GM18519 (cell line): ENCODE results near the gene MRPL28.
"Not testable (repeated sequence)": the region's sequence is repeated elsewhere in the genome, so short reads cannot be mapped to it uniquely, and the experiment has no call there.

Source experiments
- ATAC-seq: cut with Tn5 transposase; IDR thresholded peaks from one replicate; pipeline ENCODE4 v1.9.1; 2021; ENCODE audit warnings: mild to moderate bottlenecking, moderate library complexity; ENCODE audit not compliant: unreplicated experiment, low FRiP score

Gene MRPL28

DNA sequence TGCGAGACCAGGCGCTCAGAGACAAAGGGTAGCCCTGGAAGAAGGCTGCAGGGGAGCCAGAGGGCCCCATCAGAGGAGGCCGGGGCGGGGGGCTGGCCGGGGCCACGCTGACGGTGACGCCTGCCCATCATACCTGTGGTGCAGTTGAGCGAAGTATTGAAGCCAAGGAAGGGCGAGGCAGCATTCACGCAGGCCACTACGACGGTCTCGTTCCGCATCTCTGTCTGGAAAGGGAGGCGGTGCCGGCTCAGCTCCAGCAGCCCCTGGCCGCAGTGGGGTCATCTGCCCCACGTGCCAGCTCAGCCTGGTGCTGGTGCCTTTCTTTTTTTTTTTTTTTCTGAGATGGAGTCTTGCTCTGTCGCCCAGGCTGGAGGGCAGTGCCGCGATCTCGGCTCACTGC lies 4.9 kb upstream of the MRPL28 start:
- ATAC-seq: no peak

DNA sequence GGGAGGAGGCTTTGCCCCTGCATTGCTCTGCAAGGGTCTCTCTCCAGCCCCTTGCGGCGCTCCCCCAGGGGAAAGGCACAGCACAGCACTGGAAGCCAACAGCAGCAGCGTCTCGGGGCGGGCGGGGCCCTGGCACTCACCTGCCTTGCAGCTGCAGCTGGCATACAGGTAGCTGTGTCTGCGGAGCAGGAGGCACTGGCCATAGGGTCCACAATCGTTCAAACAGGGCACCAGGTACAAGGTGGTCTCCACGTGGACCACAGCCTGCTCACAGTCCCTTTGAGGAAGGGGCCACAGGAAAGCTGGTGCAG lies 4.2 kb upstream of the MRPL28 start:
- no peak for ATAC-seq

DNA sequence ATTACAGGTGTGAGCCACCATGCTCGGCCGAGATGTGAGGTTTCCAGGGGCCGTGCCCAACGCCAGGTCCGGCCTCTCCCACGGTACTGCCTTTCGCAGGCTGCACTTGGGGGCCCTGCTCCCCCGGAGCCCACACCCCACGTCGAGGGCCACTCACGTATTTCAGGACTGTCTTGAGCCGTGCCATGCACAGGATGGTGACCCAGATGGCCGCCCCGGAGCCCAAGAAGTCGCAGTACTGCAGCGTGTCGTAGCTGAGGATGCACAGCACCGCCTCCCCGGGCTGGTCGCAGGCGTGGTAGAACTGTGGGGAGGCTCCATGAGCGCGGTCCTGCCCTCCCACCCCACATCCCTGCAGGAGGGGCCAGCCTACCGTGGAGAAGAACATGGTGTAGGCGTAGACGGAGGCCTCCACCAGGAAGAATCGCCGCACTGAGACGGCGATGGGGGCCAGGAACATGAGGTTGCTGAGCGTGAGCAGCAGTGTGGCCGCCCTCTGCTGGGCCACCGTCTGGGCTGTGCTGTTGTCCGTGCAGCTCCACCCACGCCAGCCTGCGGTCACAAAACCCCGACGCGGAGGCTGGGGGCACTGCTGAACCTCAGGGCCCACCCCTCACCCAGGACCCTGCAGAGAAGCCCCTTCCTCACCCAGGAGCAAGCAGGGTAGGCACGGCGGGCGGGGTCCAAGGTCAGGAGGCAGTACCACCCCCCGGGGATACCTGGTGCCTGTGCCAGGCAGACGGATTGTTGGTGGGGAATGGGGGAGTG lies 3.7 kb upstream of the MRPL28 start:
- no peak for ATAC-seq

DNA sequence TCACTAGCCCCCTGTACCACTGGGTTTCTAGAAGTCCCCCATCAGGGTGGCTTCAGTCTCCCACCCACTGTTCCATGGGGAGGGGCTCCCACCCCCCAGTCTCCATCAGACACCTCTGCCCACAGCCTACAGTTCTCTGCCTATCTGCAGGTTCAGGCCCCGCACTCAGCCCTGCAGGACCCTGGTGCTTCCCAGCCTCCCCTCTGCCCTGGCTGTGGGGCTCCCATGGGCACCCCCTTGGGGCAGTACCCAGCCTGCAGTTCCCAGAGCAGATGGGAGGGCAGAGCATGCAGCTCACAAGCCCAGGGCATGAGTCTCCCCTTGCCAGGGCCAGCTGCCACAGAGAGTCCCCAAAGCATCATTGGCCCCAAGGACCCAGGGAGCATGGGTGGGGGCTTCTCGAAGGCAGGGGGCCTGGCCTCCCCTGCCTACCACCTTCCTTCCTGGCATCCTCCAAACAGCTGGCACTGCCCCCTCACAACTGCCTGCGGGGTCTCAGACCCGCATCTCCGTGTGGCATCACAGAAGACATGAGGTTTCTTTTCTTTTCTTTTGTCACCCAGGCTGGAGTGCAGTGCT lies 2.8 kb upstream of the MRPL28 start:
- no peak for ATAC-seq

DNA sequence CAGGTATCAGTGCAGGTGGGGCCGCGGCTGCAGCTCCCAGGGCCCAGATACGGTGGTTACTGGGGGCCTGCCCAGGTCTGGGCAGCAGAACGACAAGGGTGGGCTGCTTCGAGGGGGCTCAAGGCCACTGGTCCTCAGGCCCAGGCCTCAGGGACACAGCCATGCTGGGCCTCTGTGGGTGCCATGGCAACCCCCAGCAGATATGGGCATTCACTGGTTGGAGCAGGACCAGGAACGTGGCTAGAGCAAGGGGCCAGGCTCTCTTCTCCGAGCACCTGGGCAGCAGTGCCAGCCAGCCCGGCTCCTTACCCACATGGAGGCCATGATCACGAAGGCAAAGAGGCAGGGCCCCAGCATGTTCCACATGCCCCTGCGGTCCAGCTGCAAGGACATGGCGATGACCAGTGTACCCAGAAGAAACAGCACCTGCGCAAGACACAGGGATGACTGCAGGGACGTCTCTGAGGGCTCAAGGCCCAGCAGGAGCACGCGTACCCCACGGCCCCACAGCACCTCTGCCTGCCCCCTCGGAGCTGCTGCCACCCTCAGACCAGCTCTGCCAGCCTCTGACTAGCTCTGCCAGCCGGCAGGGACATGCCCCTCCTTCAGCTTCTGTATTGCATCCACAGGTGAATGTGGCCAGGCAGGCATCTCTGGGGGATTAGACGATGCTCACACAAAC lies 2.1 kb upstream of the MRPL28 start:
- no peak for ATAC-seq

DNA sequence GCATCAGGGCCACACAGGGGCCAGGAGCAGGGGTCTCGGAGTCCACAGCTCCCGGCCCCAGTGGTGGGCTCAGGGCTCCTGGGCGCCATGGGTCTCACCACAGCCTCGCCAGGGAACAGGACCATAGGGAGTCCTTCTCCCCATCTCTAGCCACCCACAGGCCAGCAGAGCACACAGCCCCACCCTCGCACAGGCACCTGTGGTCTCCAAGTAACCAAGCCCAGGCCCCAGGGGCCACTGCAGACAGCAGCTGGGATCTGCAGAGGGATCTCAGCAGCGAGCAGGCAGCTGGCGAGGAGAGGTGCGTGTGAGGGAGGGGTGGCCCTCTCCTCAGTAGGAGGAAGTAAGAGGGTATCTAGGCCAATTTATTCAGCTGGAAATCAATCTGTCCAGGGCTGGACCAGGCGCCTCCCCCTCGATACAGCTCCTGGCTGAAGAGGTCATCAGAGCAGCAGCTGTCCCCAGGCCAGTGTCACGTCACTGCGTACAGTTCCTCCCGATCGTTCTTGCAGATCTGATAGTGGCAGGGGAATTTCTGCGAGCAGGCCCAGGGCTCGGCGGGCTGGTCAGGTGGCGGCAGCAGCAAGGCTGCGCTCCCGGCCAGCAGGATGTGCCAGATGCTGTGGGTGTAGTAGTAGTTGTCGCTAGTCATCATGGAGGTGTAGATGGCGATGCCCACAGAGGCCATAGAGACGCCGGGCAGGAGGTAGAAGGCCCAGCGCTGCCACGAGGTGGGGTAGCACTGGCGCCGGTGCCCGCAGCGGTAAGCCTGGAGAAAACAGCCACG lies 1.4 kb upstream of the MRPL28 start:
- no peak for ATAC-seq

DNA sequence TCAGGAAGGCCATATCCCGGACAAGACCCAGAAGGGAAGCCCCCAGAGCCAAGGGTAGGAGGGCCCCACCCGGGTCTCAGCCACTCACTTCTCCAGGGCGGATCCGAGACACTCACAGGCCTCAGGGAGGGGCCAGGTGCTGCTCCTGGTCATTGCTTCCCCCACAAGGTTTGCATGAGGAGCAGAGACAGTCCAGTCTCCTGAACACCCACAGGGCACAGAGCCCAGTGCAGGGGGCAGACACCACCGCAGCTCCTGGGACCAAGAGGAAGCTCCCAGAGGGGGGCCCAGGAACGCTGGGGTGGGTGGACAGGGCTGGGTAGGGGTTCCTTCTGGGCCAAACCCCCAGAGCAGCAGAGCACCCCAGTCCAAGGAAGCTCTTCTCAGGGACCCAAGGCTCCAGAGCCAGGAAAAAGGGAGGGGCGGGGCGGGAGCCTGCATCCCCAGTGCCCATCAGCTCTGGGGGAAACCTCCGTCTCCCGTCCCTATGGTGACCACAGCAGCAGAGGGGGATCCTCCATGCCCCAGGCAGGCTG lies 709 bp upstream of the MRPL28 start:
- ATAC-seq: no peak

DNA sequence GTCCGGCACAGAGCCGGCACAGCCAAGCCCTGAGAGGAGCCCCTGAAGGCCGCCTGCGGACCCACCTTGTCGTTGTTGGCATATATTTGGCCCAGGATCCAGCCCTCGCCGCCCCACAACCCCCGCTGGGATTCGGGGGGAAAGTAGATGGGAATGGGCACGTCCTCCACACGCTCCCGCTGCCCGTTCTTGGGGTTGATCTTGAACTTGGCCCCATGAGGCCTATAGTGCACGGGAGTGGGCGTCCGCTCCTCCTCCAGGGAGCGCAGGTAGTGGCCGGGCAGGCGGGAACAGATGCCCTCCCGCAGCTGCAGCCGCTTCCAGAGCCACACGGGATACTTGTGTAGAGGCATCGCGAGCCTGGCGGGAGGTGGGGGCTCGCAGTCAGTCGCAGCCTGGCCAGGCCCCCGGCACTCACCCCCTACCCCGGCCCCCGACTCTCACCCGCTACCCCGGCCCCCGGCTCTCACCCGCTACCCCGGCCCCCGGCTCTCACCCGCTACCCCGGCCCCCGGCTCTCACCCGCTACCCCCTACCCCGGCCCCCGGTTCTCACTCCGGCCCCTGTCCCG lies 387 bp downstream of the MRPL28 start:
- ATAC-seq: no peak

DNA sequence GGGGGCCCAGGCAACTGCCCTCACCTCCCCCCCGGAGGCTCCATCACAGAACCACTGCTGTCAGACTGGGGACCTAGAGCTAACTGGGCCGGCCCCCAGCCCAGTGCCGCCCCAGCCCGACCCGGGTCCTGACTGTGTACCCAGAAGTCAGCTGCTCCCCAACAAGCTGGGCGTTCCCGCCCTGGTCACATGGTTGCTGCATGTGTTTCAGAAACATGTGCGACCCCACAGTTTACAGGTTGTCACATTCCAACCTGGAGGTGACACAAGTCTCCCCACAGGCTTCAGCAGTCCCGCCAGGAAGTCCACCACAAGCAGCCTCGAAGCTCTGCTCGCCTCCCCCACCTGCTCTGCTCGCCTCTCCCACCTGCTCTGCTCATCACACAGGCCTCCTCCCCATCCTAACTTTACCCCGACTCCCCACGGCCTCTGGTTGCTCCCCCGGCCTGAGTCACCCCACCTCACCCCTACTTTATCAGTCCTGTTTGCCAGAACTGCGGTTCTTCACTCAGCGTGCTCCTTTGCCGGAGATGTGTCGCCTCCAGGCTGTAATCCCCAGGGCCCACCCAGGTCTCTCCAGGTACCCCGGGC lies 968 bp downstream of the MRPL28 start:
- ATAC-seq: no peak

DNA sequence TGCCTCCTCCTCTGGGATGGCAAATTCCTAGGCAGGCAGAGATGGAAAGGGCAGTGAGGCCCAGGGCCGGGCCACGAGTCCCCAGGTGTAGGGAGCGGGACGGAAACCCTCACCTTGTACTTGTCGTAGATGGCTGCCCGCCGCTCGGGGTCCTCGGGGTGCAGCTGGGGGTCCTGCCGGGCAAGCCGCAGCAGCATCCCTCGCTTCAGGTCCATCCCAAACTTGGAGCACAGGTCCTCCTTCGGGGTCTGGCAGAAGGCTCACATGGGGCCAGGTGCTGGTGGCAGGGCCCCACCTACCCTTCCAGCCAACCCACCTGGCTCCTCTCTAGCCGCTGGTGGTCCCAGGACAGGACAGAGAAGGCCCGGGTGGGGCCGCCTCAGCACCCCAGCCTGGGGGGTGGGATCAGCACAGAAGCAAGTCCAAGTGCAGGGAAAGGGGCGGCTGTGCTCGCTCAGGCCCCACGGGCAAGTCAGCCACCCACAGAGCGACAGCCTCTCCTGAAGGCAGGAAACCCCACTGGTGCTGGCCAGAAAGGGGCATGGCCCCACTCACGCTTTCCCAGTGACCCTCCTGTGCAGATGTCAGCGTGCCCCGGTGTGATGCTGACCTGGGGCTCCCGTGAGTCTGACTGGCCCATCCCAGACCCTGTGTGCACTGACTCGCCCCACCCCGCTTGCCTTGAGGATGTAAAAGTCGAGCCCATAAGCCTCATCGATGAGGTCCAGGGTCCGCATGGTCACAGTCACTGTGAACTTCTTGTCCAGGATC lies 1.8 kb downstream of the MRPL28 start:
- ATAC-seq: no peak

DNA sequence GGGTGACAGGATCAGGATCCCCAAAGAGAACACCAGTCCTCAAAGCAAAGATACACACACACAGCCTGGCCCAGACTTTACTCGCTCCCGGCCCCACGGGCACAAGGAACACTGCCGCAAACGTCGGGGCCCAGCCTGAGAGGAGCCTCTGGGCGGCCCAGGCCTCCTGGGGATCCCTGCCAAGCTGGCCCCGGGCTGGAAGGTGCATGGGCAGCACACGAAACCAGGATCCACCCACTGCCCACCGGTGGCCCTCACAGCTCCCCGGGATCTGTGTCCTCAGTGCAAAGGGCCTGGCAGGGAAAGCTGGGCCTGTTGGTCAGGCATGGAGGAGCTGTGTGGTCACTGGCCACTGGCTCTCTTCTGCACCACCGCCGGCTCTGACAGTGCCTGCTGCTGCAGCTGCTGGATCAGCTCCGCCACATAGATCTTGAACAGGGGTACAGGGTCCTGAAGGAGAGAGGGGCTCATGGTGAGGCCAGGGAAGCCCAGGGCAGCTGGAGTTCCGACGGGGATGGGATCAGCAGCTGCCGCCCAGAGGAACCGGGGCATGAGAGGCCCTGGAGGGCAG lies 2.9 kb downstream of the MRPL28 start:
- no peak for ATAC-seq

DNA sequence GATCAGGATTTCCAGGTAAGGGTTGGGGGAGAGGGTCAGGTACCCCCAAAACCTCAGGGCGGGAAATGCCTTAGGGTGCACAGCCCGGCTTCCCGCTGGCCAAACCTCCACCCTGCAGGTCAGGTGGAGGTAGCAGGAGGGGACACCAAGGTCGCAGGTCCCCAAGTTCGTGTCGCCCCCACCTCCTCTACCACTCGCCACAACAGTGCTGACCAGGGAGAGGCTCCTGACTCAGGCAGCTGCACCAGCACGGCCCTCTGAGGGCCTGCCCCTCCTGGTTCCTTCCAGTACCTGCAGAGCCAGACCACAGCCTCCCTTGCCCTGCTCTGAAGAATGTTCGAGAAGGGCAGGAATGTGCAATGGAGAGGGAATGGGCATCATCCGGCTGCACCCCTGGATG lies 3.9 kb downstream of the MRPL28 start:
- ATAC-seq: no peak

DNA sequence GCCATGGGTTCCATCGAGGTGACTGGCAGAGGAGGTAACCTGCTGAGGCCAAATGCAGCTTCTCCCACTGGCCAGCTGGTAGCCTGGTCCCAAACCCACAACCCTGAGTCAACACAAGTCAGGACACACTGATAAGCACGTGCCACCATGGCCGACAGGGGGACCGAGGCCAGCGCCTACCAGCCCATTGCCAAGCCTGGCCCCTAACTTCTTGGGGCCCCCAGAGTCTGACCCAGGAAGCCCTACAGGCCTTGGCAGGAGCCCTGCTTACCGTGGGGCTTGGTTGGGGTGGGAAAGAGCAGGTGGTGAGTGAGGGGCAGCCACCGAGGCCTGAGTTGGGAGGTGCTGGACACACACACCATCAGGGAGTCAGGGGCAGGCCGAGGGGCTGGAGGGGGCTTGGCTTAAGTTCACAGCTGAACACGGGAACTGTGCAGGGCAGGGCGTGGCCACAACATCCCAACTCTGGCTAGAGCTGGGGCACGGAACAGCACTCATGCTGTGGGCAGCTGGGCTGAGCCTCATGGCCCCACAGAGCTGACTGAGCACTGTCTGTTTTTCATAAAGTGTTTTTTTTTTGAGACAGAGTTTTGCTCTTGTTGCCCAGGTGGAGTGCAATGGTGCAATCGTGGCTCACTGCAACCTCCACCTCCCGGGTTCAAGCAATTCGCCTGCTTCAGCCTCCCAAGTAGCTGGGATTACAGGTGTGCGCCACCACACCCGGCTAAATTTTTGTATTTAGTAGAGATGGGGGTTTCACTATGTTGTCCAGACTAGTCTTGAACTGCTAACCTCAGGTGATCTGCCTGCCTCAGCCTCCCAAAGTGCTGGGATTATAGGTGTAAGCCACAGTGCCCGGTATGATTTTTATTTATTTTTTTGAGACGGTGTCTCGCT lies 5.5 kb downstream of the MRPL28 start:
- no peak for ATAC-seq

DNA sequence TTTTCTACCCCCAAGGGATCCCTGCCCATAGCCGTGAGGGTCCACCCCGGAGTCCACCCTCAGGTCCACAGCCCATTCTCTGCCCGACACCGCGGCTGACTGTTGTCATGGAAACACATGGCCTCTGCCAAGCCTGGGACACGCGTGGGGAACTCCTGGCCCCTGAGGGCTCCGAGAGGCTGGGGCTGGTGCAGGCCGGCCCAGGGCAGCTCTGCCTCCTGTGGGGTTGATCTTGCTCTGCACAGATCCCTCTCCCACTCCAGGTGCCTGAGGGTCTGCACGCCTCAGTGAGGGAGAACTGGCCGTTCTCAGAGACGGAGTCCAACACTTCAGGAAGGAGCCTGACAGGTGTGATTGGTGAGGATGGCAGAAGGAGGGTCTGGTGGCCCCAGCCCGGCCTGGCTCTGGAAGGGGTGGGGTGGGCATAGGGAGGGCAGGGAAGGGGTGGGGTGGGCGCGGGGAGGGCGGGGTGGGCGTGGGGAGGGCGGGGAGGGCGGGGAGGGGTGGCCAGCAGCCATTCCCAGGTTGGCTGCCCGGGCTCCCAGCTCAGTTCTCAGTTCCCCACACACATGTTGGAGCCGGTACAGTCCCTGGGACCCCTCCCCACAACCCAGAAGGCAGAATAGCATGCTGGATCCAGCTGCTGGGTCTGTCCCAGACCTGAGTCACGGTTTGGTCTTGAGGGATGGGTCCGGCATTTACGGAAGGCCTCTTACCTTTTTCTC lies 6.4 kb downstream of the MRPL28 start:
- ATAC-seq: no peak

DNA sequence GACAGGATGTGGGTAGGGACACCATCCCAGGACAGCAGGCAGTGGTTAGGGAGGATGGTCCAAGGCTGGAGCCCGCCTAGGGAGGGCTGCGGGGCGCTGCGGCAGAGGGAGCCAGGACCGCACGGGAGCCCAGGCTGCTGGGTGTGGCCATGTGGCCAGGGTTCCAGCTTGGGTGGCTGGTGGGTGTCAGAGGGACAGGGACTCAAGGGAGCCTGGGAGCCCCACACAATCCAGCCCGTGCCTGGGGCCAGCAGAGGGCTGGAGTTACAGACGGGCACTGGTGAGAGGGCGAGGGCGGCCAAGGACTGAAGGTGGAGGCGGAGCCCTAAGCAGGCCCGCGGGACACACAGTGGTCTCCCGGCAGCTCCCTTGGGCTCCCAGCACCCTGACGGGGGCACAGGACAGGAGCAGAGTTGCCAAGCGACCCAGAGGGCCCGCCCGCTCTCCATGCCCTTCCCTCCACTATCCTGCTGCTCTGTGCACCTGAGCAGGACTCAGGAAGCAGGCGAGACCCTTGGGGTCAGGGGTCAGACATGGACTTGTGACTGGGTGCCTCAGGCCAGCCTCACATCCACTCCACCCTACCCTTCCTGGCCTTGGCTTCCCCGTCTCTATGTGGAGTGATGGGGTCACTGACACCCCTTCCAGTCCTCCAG lies 7.1 kb downstream of the MRPL28 start:
- ATAC-seq: no peak

DNA sequence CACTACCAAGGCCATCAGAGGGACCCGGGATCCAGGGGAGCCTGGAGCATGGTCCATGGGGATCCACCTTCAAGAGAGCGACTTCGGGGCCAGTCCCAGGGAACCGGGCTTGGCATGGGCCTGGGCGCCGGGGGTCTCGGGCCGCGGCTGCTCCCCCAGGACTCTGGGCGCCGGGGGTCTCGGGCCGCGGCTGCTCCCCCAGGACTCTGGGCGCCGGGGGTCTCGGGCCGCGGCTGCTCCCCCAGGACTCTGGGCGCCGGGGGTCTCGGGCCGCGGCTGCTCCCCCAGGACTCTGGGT lies 7.7 kb downstream of the MRPL28 start:
- not testable (repeated sequence) for ATAC-seq
